Measurements from ENCODE around the gene KRTAP10-10. TPM values are rescaled to one million over a fixed set of nuclear protein-coding genes. Genes with fewer than 3 reads are reported as not detected.

KRTAP10-10 gene
- total and polyA plus RNA-seq, 2 of the 8 experiments (the other 6 are each of a cell fraction or from before 2014, with no cell fraction given): not detected

- TF ChIP-seq SUZ12 (IDR thresholded peaks at IDR 0.05; ENCODE audit: low read length) (no peak), TEAD4 (IDR thresholded peaks at IDR 0.05; ENCODE audit: low read depth, low read length) (no peak), KDM1A (IDR thresholded peaks at IDR 0.05; ENCODE audit: borderline replicate concordance, low read length) (no peak)
Measured at GRCh38 chr21:44601596-44602462, 35.3 kb upstream of the KRTAP10-10 start (continued).

Measured in H1 (cell line).